ENCODE data around the gene SEC62.

Gene SEC62

GRCh38 chr3:169966428-169966950 lies at the start of gene SEC62:
TSS of gene SEC62 (plus strand) at chr3:169966807. CDS start at chr3:169966823, 16 bp downstream.
- DNase-seq, result peak; percentile 89

GRCh38 chr3:169923189-169923588 lies 43.4 kb upstream of the SEC62 start:
- no peak for DNase-seq

GRCh38 chr3:169923831-169924230 lies 42.8 kb upstream of the SEC62 start:
- DNase-seq, result no peak

GRCh38 chr3:169929830-169930519 lies 36.6 kb upstream of the SEC62 start:
- no peak for DNase-seq

GRCh38 chr3:169930843-169931242 lies 35.8 kb upstream of the SEC62 start:
- DNase-seq, result no peak

- DNase-seq, result no peak
Observed at GRCh38 chr3:169931747-169932520, 34.7 kb upstream of the SEC62 start.

GRCh38 chr3:169939320-169939719 lies 27.3 kb upstream of the SEC62 start:
- no peak for DNase-seq

- DNase-seq, result no peak
Observed at GRCh38 chr3:169939751-169940150, 26.9 kb upstream of the SEC62 start.

- DNase-seq, result no peak
Observed at GRCh38 chr3:169940470-169941181, 26.0 kb upstream of the SEC62 start.

GRCh38 chr3:169945313-169945712 lies 21.3 kb upstream of the SEC62 start:
- DNase-seq, result no peak

- DNase-seq, result no peak
Observed at GRCh38 chr3:169946336-169946735, 20.3 kb upstream of the SEC62 start.

GRCh38 chr3:169948559-169949448 lies 17.8 kb upstream of the SEC62 start:
- DNase-seq, result no peak

- no peak for DNase-seq
Observed at GRCh38 chr3:169952045-169952444, 14.6 kb upstream of the SEC62 start.

GRCh38 chr3:169953462-169954141 lies 13.0 kb upstream of the SEC62 start:
- no peak for DNase-seq

- no peak for DNase-seq
Observed at GRCh38 chr3:169954142-169954756, 12.4 kb upstream of the SEC62 start.

GRCh38 chr3:169955406-169955805 lies 11.2 kb upstream of the SEC62 start:
- no peak for DNase-seq

- DNase-seq, result no peak
Observed at GRCh38 chr3:169964176-169964575, 2.4 kb upstream of the SEC62 start.

- DNase-seq, result no peak
Observed at GRCh38 chr3:169965562-169966427, 812 bp upstream of the SEC62 start.

- DNase-seq, result peak; percentile 67
Observed at GRCh38 chr3:169966951-169967915, 626 bp downstream of the SEC62 start.

Data from NCI-H2171 treated with DMSO at 0.1 percent for 48 hours (cell line).